H9 (cell line): Measurements from ENCODE around the gene MUTYH. TPM values are rescaled to one million over a fixed set of nuclear protein-coding genes. Genes with fewer than 3 reads are reported as not detected.

ENCODE experiments used
- DNase-seq: peaks from one replicate; pipeline ENCODE4 v3.0.0-alpha.2; 2017
- H2AFZ ChIP-seq: one replicate; pipeline ENCODE4 v1.6.1; 2013; ENCODE audit warnings: mild to moderate bottlenecking, low read length, control low read depth, moderate library complexity
- H2AK5ac ChIP-seq: 2 replicates; pipeline ENCODE4 v1.6.1; 2013; ENCODE audit warnings: low read length, control low read depth, mixed read lengths; ENCODE audit not compliant: insufficient read length
- H2BK120ac ChIP-seq: one replicate; pipeline ENCODE4 v1.6.1; 2013; ENCODE audit warnings: low read depth, mild to moderate bottlenecking, low read length, control low read depth, inconsistent platforms; ENCODE audit not compliant: poor library complexity, severe bottlenecking
- H2BK12ac ChIP-seq: 2 replicates; pipeline ENCODE4 v1.6.1; 2013; ENCODE audit warnings: low read length, control low read depth, mixed read lengths, low read depth; ENCODE audit not compliant: insufficient read length
- H2BK15ac ChIP-seq: 2 replicates; pipeline ENCODE4 v1.6.1; 2013; ENCODE audit warnings: low read depth, low read length, control low read depth
- H2BK20ac ChIP-seq: one replicate; pipeline ENCODE4 v1.6.1; 2013; ENCODE audit warnings: low read depth, mild to moderate bottlenecking, low read length, control low read depth, inconsistent platforms; ENCODE audit not compliant: poor library complexity, severe bottlenecking
- H2BK5ac ChIP-seq: 2 replicates; pipeline ENCODE4 v1.6.1; 2013; ENCODE audit warnings: low read length, control low read depth, mixed read lengths; ENCODE audit not compliant: insufficient read length
- H3K14ac ChIP-seq: 2 replicates; pipeline ENCODE4 v1.6.1; 2013; ENCODE audit warnings: low read length, control low read depth; ENCODE audit not compliant: insufficient read depth
- H3K18ac ChIP-seq: 2 replicates; pipeline ENCODE4 v1.6.1; 2013; ENCODE audit warnings: low read depth, mild to moderate bottlenecking, mixed read lengths, low read length, control low read depth; ENCODE audit not compliant: insufficient read length
- H3K23ac ChIP-seq: 2 replicates; pipeline ENCODE4 v1.6.1; 2013; ENCODE audit warnings: low read length, control low read depth, mixed read lengths, low read depth; ENCODE audit not compliant: insufficient read length
- H3K23me2 ChIP-seq: 2 replicates; pipeline ENCODE4 v1.6.1; 2013; ENCODE audit warnings: low read depth, mild to moderate bottlenecking, mixed read lengths, low read length, control low read depth; ENCODE audit not compliant: insufficient read length, poor library complexity, severe bottlenecking
- H3K27ac ChIP-seq: 2 replicates; pipeline ENCODE4 v1.5.1; 2013; ENCODE audit warnings: low read length, control low read depth, mixed read lengths, low read depth; ENCODE audit not compliant: insufficient read length
- H3K27me3 ChIP-seq: 2 replicates; pipeline ENCODE4 v1.6.1; 2013; ENCODE audit warnings: low read length, control low read depth, inconsistent platforms; ENCODE audit not compliant: insufficient read depth
- H3K4ac ChIP-seq: 2 replicates; pipeline ENCODE4 v1.6.1; 2013; ENCODE audit warnings: low read depth, mild to moderate bottlenecking, control low read depth, inconsistent platforms, low read length, moderate library complexity
- H3K4me1 ChIP-seq: 2 replicates; pipeline ENCODE4 v1.6.1; 2013; ENCODE audit warnings: low read length, control low read depth, inconsistent platforms; ENCODE audit not compliant: insufficient read depth
- H3K4me2 ChIP-seq: 2 replicates; pipeline ENCODE4 v1.6.1; 2013; ENCODE audit warnings: low read length, control low read depth, mixed read lengths; ENCODE audit not compliant: insufficient read length, insufficient read depth
- H3K56ac ChIP-seq: 2 replicates; pipeline ENCODE4 v1.6.1; 2013; ENCODE audit warnings: low read depth, mild to moderate bottlenecking, mixed read lengths, low read length, control low read depth; ENCODE audit not compliant: insufficient read length
- H3K79me1 ChIP-seq: 2 replicates; pipeline ENCODE4 v1.6.1; 2013; ENCODE audit warnings: low read depth, mild to moderate bottlenecking, moderate library complexity, low read length, control low read depth, inconsistent platforms; ENCODE audit not compliant: insufficient read depth, poor library complexity, severe bottlenecking
- H3K79me2 ChIP-seq: 2 replicates; pipeline ENCODE4 v1.6.1; 2013; ENCODE audit warnings: low read length, control low read depth, inconsistent platforms; ENCODE audit not compliant: insufficient read depth
- H3K9ac ChIP-seq: 2 replicates; pipeline ENCODE4 v1.6.1; 2013; ENCODE audit warnings: low read length, control low read depth, mixed read lengths; ENCODE audit not compliant: insufficient read length; ENCODE audit errors: extremely low read depth
- H3K9me3 ChIP-seq: one replicate; pipeline ENCODE4 v1.6.1; 2013; ENCODE audit warnings: low read depth, low read length, inconsistent platforms; ENCODE audit not compliant: control insufficient read depth
- H3T11ph ChIP-seq: one replicate; pipeline ENCODE4 v1.6.1; 2013; ENCODE audit warnings: mild to moderate bottlenecking, low read length, control low read depth, inconsistent platforms
- H4K20me1 ChIP-seq: one replicate; pipeline ENCODE4 v1.6.1; 2013; ENCODE audit not compliant: control insufficient read depth, insufficient read length, insufficient read depth
- H4K5ac ChIP-seq: 2 replicates; pipeline ENCODE4 v1.6.1; 2013; ENCODE audit warnings: low read depth, mild to moderate bottlenecking, mixed read lengths, low read length, control low read depth; ENCODE audit not compliant: insufficient read length
- H4K8ac ChIP-seq: replicated peaks from 2 replicates; pipeline ENCODE4 v1.6.1; 2013; ENCODE audit warnings: low read length, control low read depth, mixed read lengths, low read depth; ENCODE audit not compliant: insufficient read length
- H4K91ac ChIP-seq: 2 replicates; pipeline ENCODE4 v1.6.1; 2013; ENCODE audit warnings: low read depth, mild to moderate bottlenecking, moderate library complexity, mixed read lengths, low read length, control low read depth; ENCODE audit not compliant: insufficient read length
- H3K27ac Mint-ChIP-seq, 3 experiments: 2 replicates in 2 of 3; 3 replicates in 1 of 3; pipeline ENCODE4 v1.8.0; 2020 to 2021; ENCODE audit warnings: mixed read lengths in 3 of 3, mild to moderate bottlenecking in 1 of 3, moderate library complexity in 1 of 3
- H3K27me3 Mint-ChIP-seq: 2 replicates; pipeline ENCODE4 v1.8.0; 2021; ENCODE audit warnings: low read depth, mild to moderate bottlenecking, moderate library complexity, mixed read lengths
- H3K36me3 Mint-ChIP-seq, 3 experiments: 2 replicates in 2 of 3; 3 replicates in 1 of 3; pipeline ENCODE4 v1.8.0; 2020 to 2021; ENCODE audit warnings: low read depth in 3 of 3, mixed read lengths in 3 of 3; ENCODE audit not compliant: insufficient read depth in 1 of 3
- H3K4me1 Mint-ChIP-seq, 2 experiments: 2 replicates each; pipeline ENCODE4 v1.8.0; 2020; ENCODE audit warnings: mixed read lengths in 2 of 2
- H3K4me3 Mint-ChIP-seq, 2 experiments: 2 replicates in 1 of 2; 3 replicates in 1 of 2; pipeline ENCODE4 v1.8.0; 2020 to 2021; ENCODE audit warnings: mild to moderate bottlenecking in 2 of 2, mixed read lengths in 2 of 2, moderate library complexity in 1 of 2
- H3K9me3 Mint-ChIP-seq, 2 experiments: 2 replicates in 1 of 2; 3 replicates in 1 of 2; pipeline ENCODE4 v1.8.0; 2020; ENCODE audit warnings: mild to moderate bottlenecking in 2 of 2, mixed read lengths in 2 of 2, moderate library complexity in 1 of 2
- CTCF ChIP-seq: fragments of 200-600 bp; sonication (generic); conservative IDR thresholded peaks from 3 replicates; pipeline ENCODE4 v1.8.0; 2021; ENCODE audit warnings: antibody characterized with exemption, mild to moderate bottlenecking
- WGBS: extraction: QIAGEN DNeasy Blood & Tissue Kit; methylation state at CpG from one replicate; pipeline ENCODE4 v1.1.7; 2013; ENCODE audit warnings: missing lambda C conversion rate, low lambda C conversion rate, mixed read lengths; ENCODE audit not compliant: insufficient read length; ENCODE audit errors: extremely low coverage; 5-methylcytosine and 5-hydroxymethylcytosine counted together
- total RNA-seq: library from RNA; stranded (reverse); gene quantifications from 2 replicates; pipeline ENCODE4 v1.2.1, GENCODE V29; 2021

MUTYH gene
- total RNA-seq, 1 experiment from 2014 or later: 52.6 TPM

GRCh38 chr1:45314266-45314665 lies 26.0 kb downstream of the MUTYH start:
- Histone ChIP-seq H2BK5ac (no peak overlapping the region), H3K79me1 (no peaks in the 10 kb centered on the region), H2BK15ac (no peak overlapping the region), H3K4me2 (no peak overlapping the region), H3K79me2 (no peaks in the 10 kb centered on the region), H4K91ac (no peak overlapping the region), H2BK120ac (no peak overlapping the region), H3T11ph (no peak overlapping the region), H4K5ac (no peak overlapping the region), H3K14ac (no peak overlapping the region), H3K4me1 (no peaks in the 10 kb centered on the region), H3K23me2 (no peaks in the 10 kb centered on the region), H3K4ac (no peak overlapping the region), H4K20me1 (no peaks in the 10 kb centered on the region), H2AFZ (no peak overlapping the region), H3K18ac (no peak overlapping the region), H2BK12ac (no peak overlapping the region), H3K27me3 (no peaks in the 10 kb centered on the region), H2BK20ac (no peak overlapping the region), H3K23ac (no peak overlapping the region), H2AK5ac (no peak overlapping the region), H3K9me3 (no peaks in the 10 kb centered on the region), H3K27ac (no peak overlapping the region), H4K8ac (no peak overlapping the region), H3K9ac (no peak overlapping the region), H3K56ac (no peak overlapping the region)
- Mint-ChIP-seq H3K36me3 (peaks cover 0 to 3% (median 0%) of the 10 kb centered on the region in 3 experiments; a peak in 2 of 7 replicates), H3K9me3 (peaks cover 0 to 5% of the 10 kb centered on the region in 2 experiments; a peak in 4 of 5 replicates), H3K4me1 (peaks cover 0 to 2% of the 10 kb centered on the region in 2 experiments; a peak in 2 of 4 replicates), H3K27me3 (no peaks in the 10 kb centered on the region), H3K4me3 (no peak overlapping the region), H3K27ac (no peak overlapping the region)
- WGBS: no CpG with 5 or more reads among the region's 3 CpGs
- no peak for DNase-seq
- TF ChIP-seq CTCF: no peak
